ENCODE measurements around the gene SETD1A.

- TF ChIP-seq, protein P1, sequence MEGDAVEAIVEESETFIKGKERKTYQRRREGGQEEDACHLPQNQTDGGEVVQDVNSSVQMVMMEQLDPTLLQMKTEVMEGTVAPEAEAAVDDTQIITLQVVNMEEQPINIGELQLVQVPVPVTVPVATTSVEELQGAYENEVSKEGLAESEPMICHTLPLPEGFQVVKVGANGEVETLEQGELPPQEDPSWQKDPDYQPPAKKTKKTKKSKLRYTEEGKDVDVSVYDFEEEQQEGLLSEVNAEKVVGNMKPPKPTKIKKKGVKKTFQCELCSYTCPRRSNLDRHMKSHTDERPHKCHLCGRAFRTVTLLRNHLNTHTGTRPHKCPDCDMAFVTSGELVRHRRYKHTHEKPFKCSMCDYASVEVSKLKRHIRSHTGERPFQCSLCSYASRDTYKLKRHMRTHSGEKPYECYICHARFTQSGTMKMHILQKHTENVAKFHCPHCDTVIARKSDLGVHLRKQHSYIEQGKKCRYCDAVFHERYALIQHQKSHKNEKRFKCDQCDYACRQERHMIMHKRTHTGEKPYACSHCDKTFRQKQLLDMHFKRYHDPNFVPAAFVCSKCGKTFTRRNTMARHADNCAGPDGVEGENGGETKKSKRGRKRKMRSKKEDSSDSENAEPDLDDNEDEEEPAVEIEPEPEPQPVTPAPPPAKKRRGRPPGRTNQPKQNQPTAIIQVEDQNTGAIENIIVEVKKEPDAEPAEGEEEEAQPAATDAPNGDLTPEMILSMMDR (IDR thresholded peaks at IDR 0.05; ENCODE audit: low read depth, low read length): peak; percentile 47
- TF ChIP-seq EZH2phosphoT487 (IDR thresholded peaks at IDR 0.05; ENCODE audit: low read depth): no peak
Observed at GRCh38 chr16:30934827-30935557, 22.6 kb upstream of the SETD1A start.
